ENCODE measurements around the gene KIF3B.
"Not testable (repeated sequence)": the region's sequence is repeated elsewhere in the genome, so short reads cannot be mapped to it uniquely, and the experiment has no call there.

The KIF3B gene

GRCh38 chr20:32249030-32249738 is 28.3 kb upstream of the KIF3B start:
- DNase-seq: no peak

- DNase-seq: no peak
Observed at GRCh38 chr20:32251470-32251869, 26.0 kb upstream of the KIF3B start.

- no peak for DNase-seq
Observed at GRCh38 chr20:32252189-32252588, 25.3 kb upstream of the KIF3B start.

GRCh38 chr20:32260973-32261372 is 16.5 kb upstream of the KIF3B start:
- DNase-seq: not testable (repeated sequence)

GRCh38 chr20:32261644-32262043 is 15.8 kb upstream of the KIF3B start:
- no peak for DNase-seq

- no peak for DNase-seq
Observed at GRCh38 chr20:32263398-32263954, 14.0 kb upstream of the KIF3B start.

GRCh38 chr20:32271620-32272019 is 5.8 kb upstream of the KIF3B start:
- DNase-seq: no peak

- DNase-seq: no peak
Observed at GRCh38 chr20:32274359-32274758, 3.1 kb upstream of the KIF3B start.

- DNase-seq: not testable (repeated sequence)
Observed at GRCh38 chr20:32275163-32275562, 2.3 kb upstream of the KIF3B start.

- no peak for DNase-seq
Observed at GRCh38 chr20:32278199-32278643, 770 bp downstream of the KIF3B start.

- no peak for DNase-seq
Observed at GRCh38 chr20:32281711-32282110, 4.3 kb downstream of the KIF3B start.

- DNase-seq: no peak
Observed at GRCh38 chr20:32282461-32282860, 5.0 kb downstream of the KIF3B start.

GRCh38 chr20:32285082-32285620 is 7.7 kb downstream of the KIF3B start:
- no peak for DNase-seq

- DNase-seq: no peak
Observed at GRCh38 chr20:32285621-32286371, 8.3 kb downstream of the KIF3B start.

GRCh38 chr20:32287231-32287638 is 9.8 kb downstream of the KIF3B start:
- DNase-seq: no peak

- DNase-seq: no peak
Observed at GRCh38 chr20:32288225-32288849, 10.9 kb downstream of the KIF3B start.

- not testable (repeated sequence) for DNase-seq
Observed at GRCh38 chr20:32289299-32289660, 11.8 kb downstream of the KIF3B start.

GRCh38 chr20:32289661-32290431 is 12.4 kb downstream of the KIF3B start:
- no peak for DNase-seq

GRCh38 chr20:32291166-32291565 is 13.7 kb downstream of the KIF3B start:
- no peak for DNase-seq

- no peak for DNase-seq
Observed at GRCh38 chr20:32292548-32292947, 15.1 kb downstream of the KIF3B start.

- DNase-seq: no peak
Observed at GRCh38 chr20:32294071-32294470, 16.6 kb downstream of the KIF3B start.

- no peak for DNase-seq
Observed at GRCh38 chr20:32296412-32296811, 19.0 kb downstream of the KIF3B start.

All from NCI-H1436 treated with DMSO at 0.1 percent for 48 hours (cell line).